GM21360 (cell line): ENCODE measurements around the gene ARHGAP44.

ENCODE experiments used
- ATAC-seq: cut with Tn5 transposase; IDR thresholded peaks from one replicate; pipeline ENCODE4 v1.9.1; 2021; ENCODE audit warnings: mild to moderate bottlenecking, moderate library complexity; ENCODE audit not compliant: unreplicated experiment

The ARHGAP44 gene

DNA sequence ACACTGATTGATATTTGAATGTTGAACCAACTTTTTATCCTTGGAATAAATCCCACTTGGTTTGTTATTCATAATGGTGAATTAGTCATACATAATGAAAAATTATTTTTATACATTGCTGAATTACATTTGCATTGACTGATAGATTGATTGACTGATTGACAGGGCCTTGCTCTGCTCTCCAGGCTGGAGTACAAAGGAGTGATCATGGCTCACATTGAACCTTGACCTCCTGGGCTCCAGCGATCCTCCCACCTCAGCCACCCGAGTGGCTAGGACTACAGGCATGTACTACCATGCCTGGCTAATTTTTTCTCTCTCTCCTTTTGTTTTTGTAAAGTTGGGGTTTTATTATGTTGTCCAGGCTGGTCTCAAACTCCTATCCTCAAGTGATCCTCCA is 97.8 kb downstream of the ARHGAP44 start:
- no peak for ATAC-seq

DNA sequence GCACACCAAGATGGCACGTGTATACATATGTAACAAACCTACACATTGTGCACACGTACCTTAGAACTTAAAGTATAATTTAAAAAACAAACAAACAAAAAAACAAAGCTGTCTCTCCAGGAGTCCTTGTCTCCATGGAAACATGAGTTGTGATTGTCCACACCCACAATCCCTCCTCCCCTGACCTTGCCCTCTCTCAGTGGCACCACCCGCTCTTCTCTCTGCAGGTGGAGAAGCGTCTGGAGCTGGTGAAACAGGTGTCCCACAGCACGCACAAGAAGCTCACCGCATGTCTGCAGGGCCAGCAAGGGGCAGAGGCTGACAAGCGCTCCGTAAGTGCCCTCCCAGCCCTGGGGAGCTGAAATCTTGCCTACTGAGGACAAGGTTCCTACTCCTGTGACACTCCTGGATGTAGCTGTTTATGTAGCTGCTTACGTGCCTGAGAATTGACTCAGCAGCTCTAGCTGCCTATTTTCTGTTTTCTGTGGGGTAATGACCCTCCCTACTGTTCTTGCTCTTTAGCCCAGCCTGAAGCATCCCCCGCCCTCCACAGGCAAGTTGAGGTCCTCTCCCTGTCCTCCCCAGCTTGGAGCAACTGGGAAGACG is 107.0 kb downstream of the ARHGAP44 start:
- ATAC-seq, result no peak

DNA sequence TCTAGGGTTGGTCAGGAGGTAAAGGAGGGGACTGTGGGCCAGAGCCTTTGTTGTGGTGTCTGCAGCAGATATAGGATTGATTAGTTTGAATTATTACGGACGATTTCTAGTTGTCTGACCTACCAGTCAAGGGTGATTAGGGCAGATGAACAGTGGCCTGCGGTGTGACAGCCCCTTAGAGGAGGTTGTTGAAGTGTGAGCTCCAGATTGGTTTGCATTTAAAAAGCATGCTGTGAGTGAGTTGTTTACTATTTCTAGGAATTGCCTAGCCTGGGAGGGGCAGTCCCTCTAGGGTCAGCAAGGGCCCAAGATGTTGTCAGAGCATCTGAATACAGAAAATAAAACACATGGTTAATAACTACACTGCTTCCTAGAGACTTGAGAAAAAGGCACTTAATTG is 108.8 kb downstream of the ARHGAP44 start:
- no peak for ATAC-seq

GRCh38 chr17:12899604-12900003 is 110.3 kb downstream of the ARHGAP44 start:
- no peak for ATAC-seq

DNA sequence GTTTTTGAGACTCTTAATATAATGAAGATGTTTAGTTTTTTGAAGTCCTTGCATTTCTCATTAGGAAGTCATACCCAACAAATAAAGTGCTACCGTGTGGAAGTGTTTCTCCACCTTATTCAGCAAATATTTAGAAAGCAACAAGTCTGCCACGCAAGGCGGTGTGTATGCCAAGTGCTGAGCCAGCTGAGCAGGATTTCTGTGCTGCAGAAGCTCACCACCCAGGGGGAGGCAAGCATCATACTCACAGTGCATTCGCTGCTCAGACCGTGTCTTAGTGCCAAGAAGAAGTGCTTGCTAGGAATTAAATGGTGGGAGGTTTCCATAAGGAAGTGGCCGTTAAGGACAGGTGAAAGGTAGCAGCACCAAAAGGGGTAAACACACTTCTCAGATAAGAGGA is 111.2 kb downstream of the ARHGAP44 start:
- no peak for ATAC-seq

DNA sequence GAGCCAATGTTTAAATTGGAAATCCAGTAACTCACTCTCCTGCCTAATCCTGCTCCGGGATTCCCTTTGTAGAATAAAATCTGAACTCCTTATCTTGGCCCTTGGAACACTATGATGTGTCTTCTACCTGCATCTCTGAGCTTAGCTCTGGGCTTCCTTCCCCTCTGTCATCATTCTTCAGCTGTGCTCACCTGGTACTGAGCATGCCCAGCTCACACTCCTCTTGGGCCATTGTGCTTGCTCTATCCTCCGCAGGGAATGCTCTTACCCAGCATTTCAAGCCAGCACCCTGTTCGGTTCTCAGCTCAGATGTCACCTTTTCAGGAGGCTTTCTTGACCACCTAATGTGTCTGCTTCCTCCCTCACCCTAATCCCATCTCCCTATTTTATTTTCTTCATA is 112.7 kb downstream of the ARHGAP44 start:
- no peak for ATAC-seq

GRCh38 chr17:12907477-12907876 is 118.2 kb downstream of the ARHGAP44 start:
- ATAC-seq, result no peak

DNA sequence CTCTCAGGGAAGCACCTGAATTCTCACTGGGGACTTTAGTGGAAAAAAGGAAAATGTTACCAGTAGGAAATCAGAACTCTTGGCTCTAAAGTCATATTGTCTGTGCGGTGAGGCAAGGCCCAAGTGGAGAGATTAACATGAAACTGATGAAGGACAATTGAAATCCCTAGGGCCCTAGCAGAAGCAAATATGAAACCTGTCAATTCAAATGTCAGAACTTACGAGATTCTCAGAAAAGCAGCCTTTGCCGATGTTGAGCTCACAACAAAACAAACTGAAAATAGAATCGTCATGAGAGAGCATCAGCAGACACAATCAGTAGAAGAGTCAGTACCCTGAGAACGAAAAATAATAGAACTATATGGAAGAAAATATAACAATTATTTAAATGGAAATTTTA is 119.7 kb downstream of the ARHGAP44 start:
- no peak for ATAC-seq

DNA sequence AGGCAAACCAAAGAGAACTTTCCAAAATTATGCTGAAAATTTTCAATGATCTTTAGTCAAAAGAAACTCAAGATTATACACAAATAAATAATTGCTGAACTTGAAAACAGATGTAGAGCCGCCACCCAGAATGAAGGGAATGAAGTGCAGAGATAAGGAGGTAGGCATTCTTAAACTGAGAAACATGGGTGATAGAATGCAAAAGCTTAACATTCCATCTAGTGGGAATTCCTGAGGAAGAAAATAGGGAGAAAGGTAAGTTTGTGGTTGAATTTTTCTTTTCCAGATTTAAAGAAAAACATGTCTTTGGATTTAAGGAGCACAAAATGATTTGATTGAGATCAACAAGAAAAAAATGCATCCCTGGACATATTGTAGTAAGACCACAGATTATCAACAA is 120.2 kb downstream of the ARHGAP44 start:
- ATAC-seq, result no peak

DNA sequence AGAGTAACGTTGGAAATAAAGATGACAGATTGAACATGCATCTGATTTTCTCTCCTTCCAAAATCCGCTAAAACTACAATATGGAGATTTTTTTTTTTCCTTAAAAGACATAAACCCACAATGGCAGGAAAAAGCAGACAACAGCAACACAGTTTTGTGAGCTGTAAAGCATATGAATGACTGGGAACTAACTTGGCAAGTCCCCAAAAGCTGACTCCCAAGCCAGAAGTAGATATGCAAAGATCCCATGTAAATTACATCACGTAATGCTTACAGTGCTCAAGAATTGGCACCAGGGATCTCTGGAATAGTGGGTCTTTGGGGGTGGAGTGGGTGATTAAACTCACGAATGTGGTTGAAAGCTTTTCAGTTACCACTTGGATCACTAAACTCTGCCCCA is 121.9 kb downstream of the ARHGAP44 start:
- ATAC-seq, result no peak

GRCh38 chr17:12917399-12917798 is 128.1 kb downstream of the ARHGAP44 start:
- ATAC-seq, result no peak

DNA sequence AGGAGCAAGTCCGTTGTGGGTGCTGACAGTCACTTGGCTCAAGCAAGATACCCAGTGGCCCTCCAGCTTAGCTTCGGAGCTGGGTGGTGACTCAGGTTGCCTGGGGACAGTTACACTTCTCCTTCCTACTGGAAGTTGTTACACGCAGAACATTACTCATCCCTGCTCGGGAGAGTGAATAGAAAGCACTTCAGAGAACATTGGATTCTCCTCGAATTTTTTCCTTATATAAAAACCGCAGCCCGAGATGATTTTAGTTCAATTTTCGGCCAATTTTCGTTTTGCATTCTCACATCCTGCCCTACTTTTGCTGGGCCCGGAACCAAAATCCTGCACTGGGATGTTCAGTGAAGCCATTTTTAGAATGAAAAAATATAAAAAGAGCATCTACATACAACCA is 128.8 kb downstream of the ARHGAP44 start:
- ATAC-seq, result no peak

DNA sequence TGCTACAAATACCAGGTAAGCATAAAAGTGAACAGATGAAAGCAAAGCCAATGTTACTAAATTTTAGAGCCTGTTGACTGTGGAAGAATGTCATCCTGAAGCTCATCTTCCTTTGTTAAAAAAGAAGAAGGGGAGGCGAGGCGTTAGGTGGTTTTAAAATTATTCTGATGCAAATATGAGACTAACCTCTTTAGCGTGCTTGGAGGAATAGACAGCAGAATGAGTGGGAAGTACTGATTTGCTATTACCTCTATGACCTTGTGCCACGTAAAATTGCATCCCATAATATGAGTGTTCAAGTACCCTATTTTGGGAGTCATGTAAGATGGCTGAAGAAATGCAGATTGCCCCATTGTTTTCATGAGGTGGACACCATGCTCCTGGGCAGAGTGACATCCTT is 132.8 kb downstream of the ARHGAP44 start:
- no peak for ATAC-seq

DNA sequence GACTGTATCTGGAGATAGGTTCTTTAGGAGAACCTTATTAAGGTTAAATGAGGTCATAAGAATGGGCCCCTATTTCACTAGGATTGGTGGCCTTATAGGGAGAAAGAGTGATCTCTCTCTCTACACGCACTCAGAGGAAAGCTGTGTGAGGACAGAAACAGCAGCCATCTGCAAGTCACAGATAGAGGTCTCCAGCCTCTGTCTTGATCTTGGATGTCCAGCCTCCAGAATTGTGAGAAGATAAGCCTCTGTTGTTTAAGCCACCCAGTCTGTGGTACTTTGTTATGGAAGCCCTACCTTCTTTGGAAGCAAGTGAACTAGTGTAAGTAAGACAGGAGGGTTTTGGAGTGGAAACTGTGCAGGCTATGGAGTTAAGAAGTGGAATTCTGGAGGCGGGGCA is 135.3 kb downstream of the ARHGAP44 start:
- ATAC-seq, result no peak

DNA sequence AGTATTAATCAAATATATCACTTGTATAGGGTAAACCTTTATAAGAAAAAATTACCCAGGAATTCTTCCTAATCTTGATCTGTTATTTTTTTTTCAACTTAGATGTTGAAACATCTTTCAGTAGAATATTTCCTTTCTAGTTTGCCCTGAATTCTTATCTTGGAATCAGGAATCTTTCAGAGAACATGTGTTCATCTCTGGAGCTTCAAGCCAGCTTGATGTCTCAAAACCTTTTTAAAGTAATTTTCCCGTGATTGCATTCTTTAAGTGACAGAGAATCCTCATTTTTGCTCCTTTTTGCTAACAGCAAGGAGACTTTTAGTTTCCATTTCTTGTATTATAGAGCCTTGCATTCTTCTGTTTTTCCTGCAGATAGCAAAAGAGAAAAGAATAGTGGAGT is 137.7 kb downstream of the ARHGAP44 start:
- ATAC-seq, result no peak

- ATAC-seq, result no peak
These were observed 138.5 kb downstream of the ARHGAP44 start for GRCh38 chr17:12927541-12928425.

DNA sequence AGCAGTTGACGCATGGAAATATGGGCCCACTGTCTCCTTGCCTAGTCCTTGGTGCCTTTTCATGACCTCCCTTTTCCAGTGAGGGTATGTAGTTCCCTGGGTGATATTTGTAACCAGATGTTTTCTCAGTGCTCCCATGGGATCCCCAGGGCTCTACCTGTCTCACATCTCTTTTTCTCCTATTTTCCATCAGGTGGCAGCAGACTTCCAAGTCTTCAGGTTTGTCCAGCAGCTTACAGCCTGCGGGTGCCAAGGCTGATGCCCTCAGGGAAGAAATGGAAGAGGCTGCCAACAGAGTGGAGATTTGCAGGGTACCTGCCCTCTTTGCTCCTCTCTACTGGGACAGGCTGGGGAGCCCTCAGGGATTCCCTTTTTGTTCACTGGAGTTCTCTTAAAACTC is 139.4 kb downstream of the ARHGAP44 start:
- ATAC-seq, result no peak

DNA sequence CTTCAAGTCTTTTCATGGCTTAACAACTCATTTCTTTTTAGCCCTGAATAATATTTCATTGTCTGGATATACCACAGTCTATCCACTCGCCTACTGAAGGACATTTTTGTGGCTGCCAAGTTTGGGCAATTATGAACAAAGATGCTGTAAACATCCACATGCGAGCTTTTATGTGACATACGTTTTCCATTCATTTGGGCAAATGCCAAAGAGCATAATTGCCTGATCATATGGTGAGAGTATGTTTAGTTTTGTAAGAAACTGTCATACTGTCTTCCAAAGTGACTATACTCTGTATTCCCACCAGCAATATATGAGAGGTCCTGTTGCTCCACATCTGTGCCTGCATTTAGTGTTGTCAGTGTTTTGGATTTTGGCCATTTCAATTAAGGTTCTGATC is 147.2 kb downstream of the ARHGAP44 start:
- no peak for ATAC-seq

- no peak for ATAC-seq
These were observed 151.4 kb downstream of the ARHGAP44 start for GRCh38 chr17:12940699-12941098.

DNA sequence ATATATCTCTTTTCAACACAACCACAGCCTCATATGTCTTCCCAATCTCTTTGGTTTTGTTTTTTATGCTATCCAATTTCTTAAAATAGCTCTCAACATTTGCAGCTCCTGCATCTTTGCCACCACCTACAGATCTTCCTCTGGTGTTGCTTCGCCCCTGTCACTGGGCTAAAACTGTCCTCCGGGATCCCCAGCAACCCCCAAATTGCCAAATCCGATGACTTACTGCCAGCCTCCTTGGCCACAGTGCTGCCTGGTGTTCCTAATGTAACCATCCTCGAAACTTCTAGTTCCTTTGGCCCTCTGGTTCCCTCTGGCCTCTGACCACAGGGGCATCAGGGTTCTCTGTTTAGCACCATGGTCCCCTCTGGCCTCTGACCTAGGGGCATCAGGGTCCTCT is 157.7 kb downstream of the ARHGAP44 start:
- no peak for ATAC-seq

DNA sequence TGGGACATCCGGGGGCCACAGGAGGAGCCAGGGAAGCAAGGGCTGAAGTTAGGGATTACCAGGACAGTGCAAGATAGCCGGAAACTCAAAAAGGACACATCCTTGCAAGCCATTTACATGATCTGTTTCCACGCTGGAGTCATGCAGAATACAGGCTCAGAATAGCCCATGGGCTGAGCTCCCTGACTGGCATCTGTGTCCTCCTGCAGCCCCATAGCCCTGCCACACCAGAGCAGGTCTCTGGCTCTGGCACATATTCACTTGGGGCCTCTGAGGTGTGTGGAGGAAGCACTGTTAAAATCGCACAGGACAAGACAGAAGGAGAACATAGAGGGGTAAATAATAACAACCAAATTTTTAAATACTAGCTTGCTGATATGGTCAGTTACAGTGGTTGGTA is 162.7 kb downstream of the ARHGAP44 start:
- no peak for ATAC-seq

GRCh38 chr17:12953156-12953555 is 163.9 kb downstream of the ARHGAP44 start:
- no peak for ATAC-seq

- no peak for ATAC-seq
These were observed 166.2 kb downstream of the ARHGAP44 start for GRCh38 chr17:12955521-12955920.
